HepG2 (cell line): ENCODE results near the gene UCP3. TPM values are rescaled to one million over a fixed set of nuclear protein-coding genes. Genes with fewer than 3 reads are reported as not detected.

Experiments
- CHCHD3 ChIP-seq: sonication (generic); formaldehyde crosslinking; IDR thresholded peaks from 2 replicates; pipeline ENCODE4 v1.8.0; 2022; ENCODE audit warnings: mild to moderate bottlenecking, missing genetic modification reagents, moderate library complexity
- LRRFIP1 ChIP-seq: sonication (generic); formaldehyde crosslinking; conservative IDR thresholded peaks from 2 replicates; pipeline ENCODE4 v1.4.0; 2020; ENCODE audit warnings: missing genetic modification reagents
- RAD51 ChIP-seq: fragments of 450-650 bp; IDR thresholded peaks from 2 replicates; pipeline ENCODE4 v1.6.1; 2016; ENCODE audit warnings: borderline replicate concordance
- RNF2 ChIP-seq: fragments of 450-650 bp; conservative IDR thresholded peaks from 2 replicates; pipeline ENCODE4 v1.6.1; 2016; ENCODE audit warnings: low read depth
- SMAD1 ChIP-seq: sonication (generic); formaldehyde crosslinking; IDR thresholded peaks from 2 replicates; pipeline ENCODE4 v1.4.0; 2020; ENCODE audit warnings: missing genetic modification reagents, low read depth, mild to moderate bottlenecking, borderline replicate concordance
- SMARCE1 ChIP-seq: fragments of 450-650 bp; IDR thresholded peaks from 2 replicates; pipeline ENCODE4 v1.6.1; 2017; ENCODE audit warnings: borderline replicate concordance
- SRSF4 ChIP-seq: fragments of 200-400 bp; formaldehyde crosslinking; IDR thresholded peaks from one replicate; pipeline ENCODE4 v1.6.1; 2018; ENCODE audit warnings: mild to moderate bottlenecking, low read depth, low read length, moderate library complexity; ENCODE audit not compliant: poor library complexity, severe bottlenecking
- TEAD2 ChIP-seq: sonication (generic); formaldehyde crosslinking; IDR thresholded peaks from 2 replicates; pipeline ENCODE4 v1.9.0; 2021; ENCODE audit warnings: missing genetic modification reagents
- THAP8 ChIP-seq: sonication (generic); formaldehyde crosslinking; IDR thresholded peaks from 2 replicates; pipeline ENCODE4 v1.5.1; 2020; ENCODE audit warnings: missing genetic modification reagents, mild to moderate bottlenecking, borderline replicate concordance
- TRAFD1 ChIP-seq: sonication (generic); formaldehyde crosslinking; IDR thresholded peaks from 2 replicates; pipeline ENCODE4 v1.5.1; 2020; ENCODE audit warnings: missing genetic modification reagents, mild to moderate bottlenecking, borderline replicate concordance
- XBP1 ChIP-seq: sonication (generic); formaldehyde crosslinking; IDR thresholded peaks from 2 replicates; pipeline ENCODE4 v1.5.0; 2020; ENCODE audit warnings: missing genetic modification reagents
- ZBTB7B ChIP-seq: sonication (generic); formaldehyde crosslinking; IDR thresholded peaks from 2 replicates; pipeline ENCODE4 v1.4.0; 2020; ENCODE audit warnings: missing genetic modification reagents
- ZNF142 ChIP-seq: sonication (generic); formaldehyde crosslinking; IDR thresholded peaks from 2 replicates; pipeline ENCODE4 v1.4.0; 2020; ENCODE audit warnings: missing genetic modification reagents
- ZNF704 ChIP-seq: sonication (generic); formaldehyde crosslinking; IDR thresholded peaks from 2 replicates; pipeline ENCODE4 v1.8.1; 2023; ENCODE audit warnings: mild to moderate bottlenecking, inconsistent platforms, moderate library complexity, missing genetic modification reagents, borderline replicate concordance
- ZNF761 ChIP-seq: sonication (generic); formaldehyde crosslinking; conservative IDR thresholded peaks from 2 replicates; pipeline ENCODE4 v1.4.0; 2020; ENCODE audit warnings: mild to moderate bottlenecking, missing genetic modification reagents
- ZNF792 ChIP-seq: IDR thresholded peaks from 2 replicates; pipeline ENCODE4 v1.6.1; 2016
- polyA plus RNA-seq, 8 experiments: library from polyadenylated mRNA; depleted of rRNA in 3 of 8; stranded (reverse) in 7 of 8; unstranded in 1 of 8; fragments of >200 nt; fragmentation: Illumina TruSeq in 4 of 8; extraction: Trizol in 4 of 8; gene quantifications; 2 replicates each; pipeline versions ENCODE4 v1.2.1 to v1.2.3, GENCODE V29; 2011 to 2016; ENCODE audit warnings: low read depth in 4 of 8, missing spikeins in 1 of 8, mixed read lengths in 1 of 8; ENCODE audit not compliant: insufficient read depth in 1 of 8
- total RNA-seq, 5 experiments: library from RNA; depleted of rRNA; stranded (reverse); fragments of >200 nt; fragmentation: Illumina TruSeq; extraction: Trizol; gene quantifications; 2 replicates each; pipeline ENCODE4 v1.2.3, GENCODE V29; 2016; ENCODE audit warnings: low read depth in 1 of 5

The UCP3 gene
- total and polyA plus RNA-seq, 2 of the 13 experiments (the other 11 are each of a cell fraction or from before 2014, with no cell fraction given) = 0.37 TPM; not detected in 1

GRCh38 chr11:73982990-73983740 is 25.7 kb downstream of the UCP3 start (continued):
- TF ChIP-seq RNF2 (peak; percentile 93), TRAFD1 (no peak), ZNF792 (CRISPR knock-in tag) (peak; percentile 63; the same call in 1 of the 2 replicates), RAD51 (peak; percentile 15; the same call in 1 of the 2 replicates), THAP8 (CRISPR knock-in tag) (peak; percentile 87), ZBTB7B (CRISPR knock-in tag) (peak; percentile 84), XBP1 (peak; percentile 71; the same call in 1 of the 2 replicates), ZNF761 (CRISPR knock-in tag) (peak; percentile 92; the same call in 1 of the 2 replicates), ZNF704 (CRISPR knock-in tag) (peak; percentile 92), CHCHD3 (CRISPR knock-in tag) (no peak), TEAD2 (CRISPR knock-in tag) (peak; percentile 40; the same call in 1 of the 2 replicates), SRSF4 (no peak), ZNF142 (CRISPR knock-in tag) (peak; percentile 86; the same call in 1 of the 2 replicates), LRRFIP1 (0 out of 2 replicates have a peak, but pooled peaks have one; percentile 40), SMAD1 (CRISPR knock-in tag) (peak; percentile 60; the same call in 1 of the 2 replicates), SMARCE1 (no peak)
